Effector memory CD4-positive, alpha-beta T cell (primary cell): ENCODE data around the gene DNAL1.

Experiments used
- DNase-seq, 3 donors: peaks; one replicate each; pipeline ENCODE4 v3.0.0-alpha.2; 2020
- H3K27ac ChIP-seq: 2 replicates; pipeline ENCODE4 v1.7.0; 2013; ENCODE audit warnings: mild to moderate bottlenecking, low read length, moderate library complexity; ENCODE audit not compliant: insufficient read depth, poor library complexity, severe bottlenecking
- H3K27me3 ChIP-seq: replicated peaks from 2 replicates; pipeline ENCODE4 v1.7.0; 2013; ENCODE audit warnings: mild to moderate bottlenecking, low read length; ENCODE audit not compliant: insufficient read depth, control insufficient read depth, poor library complexity, severe bottlenecking
- H3K36me3 ChIP-seq: 2 replicates; pipeline ENCODE4 v1.7.0; 2013; ENCODE audit warnings: mild to moderate bottlenecking, low read length, moderate library complexity; ENCODE audit not compliant: control insufficient read depth, insufficient read depth
- H3K4me1 ChIP-seq: 2 replicates; pipeline ENCODE4 v1.7.0; 2013; ENCODE audit warnings: low read length, mild to moderate bottlenecking; ENCODE audit not compliant: control insufficient read depth, insufficient read depth, poor library complexity, severe bottlenecking
- H3K4me3 ChIP-seq: 2 replicates; pipeline ENCODE4 v1.7.0; 2013; ENCODE audit warnings: low read length, low read depth, mild to moderate bottlenecking; ENCODE audit not compliant: insufficient read depth, poor library complexity, severe bottlenecking
- H3K9me3 ChIP-seq: 2 replicates; pipeline ENCODE4 v1.7.0; 2013; ENCODE audit warnings: mild to moderate bottlenecking, low read length, moderate library complexity; ENCODE audit not compliant: control insufficient read depth

The DNAL1 gene

GRCh38 chr14:73728717-73729330, 84.0 kb downstream of the DNAL1 start:
- no peaks in the 10 kb centered on the region for H3K4me1 ChIP-seq
- peaks cover 72% of the 10 kb centered on the region for H3K36me3 ChIP-seq
- no peaks in the 10 kb centered on the region for H3K9me3 ChIP-seq
- H3K4me3 ChIP-seq = no peak overlapping the region
- H3K27me3 ChIP-seq = no peaks in the 10 kb centered on the region
- peak; percentile 67 to 83 (median 80) for DNase-seq
- no peak overlapping the region for H3K27ac ChIP-seq

- Histone ChIP-seq H3K27ac (no peak overlapping the region), H3K4me3 (no peak overlapping the region), H3K4me1 (no peaks in the 10 kb centered on the region), H3K9me3 (no peaks in the 10 kb centered on the region), H3K36me3 (peaks cover 68% of the 10 kb centered on the region), H3K27me3 (no peaks in the 10 kb centered on the region)
- no peak for DNase-seq
Measured at GRCh38 chr14:73729556-73730265, 84.9 kb downstream of the DNAL1 start.

- Histone ChIP-seq H3K4me3 (no peak overlapping the region), H3K9me3 (no peaks in the 10 kb centered on the region), H3K27me3 (no peaks in the 10 kb centered on the region), H3K36me3 (peaks cover 64% of the 10 kb centered on the region), H3K4me1 (no peaks in the 10 kb centered on the region), H3K27ac (no peak overlapping the region)
- no peak for DNase-seq
Measured at GRCh38 chr14:73731111-73731510, 86.3 kb downstream of the DNAL1 start.

- H3K36me3 ChIP-seq = peaks cover 61% of the 10 kb centered on the region
- H3K4me1 ChIP-seq = no peaks in the 10 kb centered on the region
Measured at GRCh38 chr14:73732006-73732405, 87.2 kb downstream of the DNAL1 start.

GRCh38 chr14:73736842-73737241, 92.1 kb downstream of the DNAL1 start:
- H3K36me3 ChIP-seq = peaks cover 41% of the 10 kb centered on the region
- H3K27ac ChIP-seq = no peak overlapping the region

More at GRCh38 chr14:73732006-73732405, 87.2 kb downstream of the DNAL1 start:
- Histone ChIP-seq H3K27ac (no peak overlapping the region), H3K4me3 (no peak overlapping the region), H3K9me3 (no peaks in the 10 kb centered on the region), H3K27me3 (no peaks in the 10 kb centered on the region)
- no peak for DNase-seq

GRCh38 chr14:73738518-73739173, 93.9 kb downstream of the DNAL1 start:
- Histone ChIP-seq H3K9me3 (no peaks in the 10 kb centered on the region), H3K4me1 (peaks cover 39% of the 10 kb centered on the region), H3K27me3 (no peaks in the 10 kb centered on the region), H3K27ac (peak overlapping the region; percentile 3), H3K36me3 (peaks cover 41% of the 10 kb centered on the region), H3K4me3 (no peak overlapping the region)
- no peak for DNase-seq

More at GRCh38 chr14:73736842-73737241, 92.1 kb downstream of the DNAL1 start:
- H3K9me3 ChIP-seq = no peaks in the 10 kb centered on the region
- H3K4me3 ChIP-seq = no peak overlapping the region
- DNase-seq = no peak
- peaks cover 21% of the 10 kb centered on the region for H3K4me1 ChIP-seq
- H3K27me3 ChIP-seq = no peaks in the 10 kb centered on the region

GRCh38 chr14:73739174-73739898, 94.5 kb downstream of the DNAL1 start:
- Histone ChIP-seq H3K27me3 (no peaks in the 10 kb centered on the region), H3K9me3 (no peaks in the 10 kb centered on the region), H3K4me3 (no peak overlapping the region), H3K27ac (peak overlapping the region; percentile 80), H3K4me1 (peaks cover 46% of the 10 kb centered on the region), H3K36me3 (peaks cover 40% of the 10 kb centered on the region)
- no peak for DNase-seq

GRCh38 chr14:73739899-73740617, 95.3 kb downstream of the DNAL1 start:
- H3K27ac ChIP-seq = peak overlapping the region; percentile 80
- H3K9me3 ChIP-seq = no peaks in the 10 kb centered on the region
- H3K4me1 ChIP-seq = peaks cover 53% of the 10 kb centered on the region
- no peak overlapping the region for H3K4me3 ChIP-seq
- H3K27me3 ChIP-seq = no peaks in the 10 kb centered on the region
- DNase-seq = no peak
- H3K36me3 ChIP-seq = peaks cover 33% of the 10 kb centered on the region

- Histone ChIP-seq H3K4me1 (peaks cover 60% of the 10 kb centered on the region), H3K9me3 (no peaks in the 10 kb centered on the region), H3K4me3 (peak overlapping the region; percentile 41), H3K27ac (peak overlapping the region; percentile 80), H3K27me3 (no peaks in the 10 kb centered on the region), H3K36me3 (peaks cover 26% of the 10 kb centered on the region)
- no peak for DNase-seq
Measured at GRCh38 chr14:73740618-73741326, 96.0 kb downstream of the DNAL1 start.
